NCI-H748 (cell line): ENCODE results near the gene PLEKHM3.

Source experiments
- DNase-seq: peaks from one replicate; lab custom pipeline; 2025; ENCODE audit not compliant: unreplicated experiment; lab: John Stamatoyannopoulos, UW

Gene PLEKHM3

GRCh38 chr2:207802650-207803049, 222.7 kb downstream of the PLEKHM3 start:
- DNase-seq, result no peak

- DNase-seq, result peak; percentile 93
These were observed 224.1 kb downstream of the PLEKHM3 start for GRCh38 chr2:207801259-207801658.

- peak; percentile 97 for DNase-seq
These were observed 228.6 kb downstream of the PLEKHM3 start for GRCh38 chr2:207796585-207797350.

GRCh38 chr2:207792244-207792785, 233.0 kb downstream of the PLEKHM3 start:
- no peak for DNase-seq

- no peak for DNase-seq
These were observed 233.6 kb downstream of the PLEKHM3 start for GRCh38 chr2:207791579-207792243.

GRCh38 chr2:207790898-207791297, 234.4 kb downstream of the PLEKHM3 start:
- DNase-seq, result no peak

- DNase-seq, result no peak
These were observed 237.5 kb downstream of the PLEKHM3 start for GRCh38 chr2:207787800-207788199.

- no peak for DNase-seq
These were observed 238.3 kb downstream of the PLEKHM3 start for GRCh38 chr2:207787017-207787416.

GRCh38 chr2:207784898-207785297, 240.4 kb downstream of the PLEKHM3 start:
- no peak for DNase-seq

- no peak for DNase-seq
These were observed 241.8 kb downstream of the PLEKHM3 start for GRCh38 chr2:207783514-207783913.

- peak; percentile 24 for DNase-seq
These were observed 242.9 kb downstream of the PLEKHM3 start for GRCh38 chr2:207782238-207783030.

GRCh38 chr2:207779523-207779922, 245.8 kb downstream of the PLEKHM3 start:
- DNase-seq, result no peak

GRCh38 chr2:207778298-207778882, 246.9 kb downstream of the PLEKHM3 start:
- DNase-seq, result no peak

- no peak for DNase-seq
These were observed 248.2 kb downstream of the PLEKHM3 start for GRCh38 chr2:207777124-207777523.

GRCh38 chr2:207775473-207775872, 249.9 kb downstream of the PLEKHM3 start:
- no peak for DNase-seq

- no peak for DNase-seq
These were observed 252.5 kb downstream of the PLEKHM3 start for GRCh38 chr2:207772844-207773205.

- peak; percentile 20 for DNase-seq
These were observed 253.1 kb downstream of the PLEKHM3 start for GRCh38 chr2:207772081-207772843.

GRCh38 chr2:207771421-207771820, 253.9 kb downstream of the PLEKHM3 start:
- no peak for DNase-seq
